H9 (cell line): Measurements from ENCODE around the gene PHOX2A. TPM values are rescaled to one million over a fixed set of nuclear protein-coding genes. Genes with fewer than 3 reads are reported as not detected.
A peak's percentile ranks its signal among the peaks of the same experiment; 100 is the strongest.

Experiments
- DNase-seq: peaks from one replicate; pipeline ENCODE4 v3.0.0-alpha.2; 2017
- H2AFZ ChIP-seq: one replicate; pipeline ENCODE4 v1.6.1; 2013; ENCODE audit warnings: mild to moderate bottlenecking, low read length, control low read depth, moderate library complexity
- H2AK5ac ChIP-seq: 2 replicates; pipeline ENCODE4 v1.6.1; 2013; ENCODE audit warnings: low read length, control low read depth, mixed read lengths; ENCODE audit not compliant: insufficient read length
- H2BK120ac ChIP-seq: one replicate; pipeline ENCODE4 v1.6.1; 2013; ENCODE audit warnings: low read depth, mild to moderate bottlenecking, low read length, control low read depth, inconsistent platforms; ENCODE audit not compliant: poor library complexity, severe bottlenecking
- H2BK12ac ChIP-seq: 2 replicates; pipeline ENCODE4 v1.6.1; 2013; ENCODE audit warnings: low read length, control low read depth, mixed read lengths, low read depth; ENCODE audit not compliant: insufficient read length
- H2BK15ac ChIP-seq: 2 replicates; pipeline ENCODE4 v1.6.1; 2013; ENCODE audit warnings: low read depth, low read length, control low read depth
- H2BK20ac ChIP-seq: one replicate; pipeline ENCODE4 v1.6.1; 2013; ENCODE audit warnings: low read depth, mild to moderate bottlenecking, low read length, control low read depth, inconsistent platforms; ENCODE audit not compliant: poor library complexity, severe bottlenecking
- H2BK5ac ChIP-seq: 2 replicates; pipeline ENCODE4 v1.6.1; 2013; ENCODE audit warnings: low read length, control low read depth, mixed read lengths; ENCODE audit not compliant: insufficient read length
- H3K14ac ChIP-seq: 2 replicates; pipeline ENCODE4 v1.6.1; 2013; ENCODE audit warnings: low read length, control low read depth; ENCODE audit not compliant: insufficient read depth
- H3K18ac ChIP-seq: 2 replicates; pipeline ENCODE4 v1.6.1; 2013; ENCODE audit warnings: low read depth, mild to moderate bottlenecking, mixed read lengths, low read length, control low read depth; ENCODE audit not compliant: insufficient read length
- H3K23ac ChIP-seq: 2 replicates; pipeline ENCODE4 v1.6.1; 2013; ENCODE audit warnings: low read length, control low read depth, mixed read lengths, low read depth; ENCODE audit not compliant: insufficient read length
- H3K23me2 ChIP-seq: 2 replicates; pipeline ENCODE4 v1.6.1; 2013; ENCODE audit warnings: low read depth, mild to moderate bottlenecking, mixed read lengths, low read length, control low read depth; ENCODE audit not compliant: insufficient read length, poor library complexity, severe bottlenecking
- H3K27ac ChIP-seq: 2 replicates; pipeline ENCODE4 v1.5.1; 2013; ENCODE audit warnings: low read length, control low read depth, mixed read lengths, low read depth; ENCODE audit not compliant: insufficient read length
- H3K27me3 ChIP-seq: 2 replicates; pipeline ENCODE4 v1.6.1; 2013; ENCODE audit warnings: low read length, control low read depth, inconsistent platforms; ENCODE audit not compliant: insufficient read depth
- H3K4ac ChIP-seq: 2 replicates; pipeline ENCODE4 v1.6.1; 2013; ENCODE audit warnings: low read depth, mild to moderate bottlenecking, control low read depth, inconsistent platforms, low read length, moderate library complexity
- H3K4me1 ChIP-seq: 2 replicates; pipeline ENCODE4 v1.6.1; 2013; ENCODE audit warnings: low read length, control low read depth, inconsistent platforms; ENCODE audit not compliant: insufficient read depth
- H3K4me2 ChIP-seq: 2 replicates; pipeline ENCODE4 v1.6.1; 2013; ENCODE audit warnings: low read length, control low read depth, mixed read lengths; ENCODE audit not compliant: insufficient read length, insufficient read depth
- H3K56ac ChIP-seq: 2 replicates; pipeline ENCODE4 v1.6.1; 2013; ENCODE audit warnings: low read depth, mild to moderate bottlenecking, mixed read lengths, low read length, control low read depth; ENCODE audit not compliant: insufficient read length
- H3K79me1 ChIP-seq: 2 replicates; pipeline ENCODE4 v1.6.1; 2013; ENCODE audit warnings: low read depth, mild to moderate bottlenecking, moderate library complexity, low read length, control low read depth, inconsistent platforms; ENCODE audit not compliant: insufficient read depth, poor library complexity, severe bottlenecking
- H3K79me2 ChIP-seq: 2 replicates; pipeline ENCODE4 v1.6.1; 2013; ENCODE audit warnings: low read length, control low read depth, inconsistent platforms; ENCODE audit not compliant: insufficient read depth
- H3K9ac ChIP-seq: 2 replicates; pipeline ENCODE4 v1.6.1; 2013; ENCODE audit warnings: low read length, control low read depth, mixed read lengths; ENCODE audit not compliant: insufficient read length; ENCODE audit errors: extremely low read depth
- H3K9me3 ChIP-seq: one replicate; pipeline ENCODE4 v1.6.1; 2013; ENCODE audit warnings: low read depth, low read length, inconsistent platforms; ENCODE audit not compliant: control insufficient read depth
- H3T11ph ChIP-seq: one replicate; pipeline ENCODE4 v1.6.1; 2013; ENCODE audit warnings: mild to moderate bottlenecking, low read length, control low read depth, inconsistent platforms
- H4K20me1 ChIP-seq: one replicate; pipeline ENCODE4 v1.6.1; 2013; ENCODE audit not compliant: control insufficient read depth, insufficient read length, insufficient read depth
- H4K5ac ChIP-seq: 2 replicates; pipeline ENCODE4 v1.6.1; 2013; ENCODE audit warnings: low read depth, mild to moderate bottlenecking, mixed read lengths, low read length, control low read depth; ENCODE audit not compliant: insufficient read length
- H4K8ac ChIP-seq: replicated peaks from 2 replicates; pipeline ENCODE4 v1.6.1; 2013; ENCODE audit warnings: low read length, control low read depth, mixed read lengths, low read depth; ENCODE audit not compliant: insufficient read length
- H4K91ac ChIP-seq: 2 replicates; pipeline ENCODE4 v1.6.1; 2013; ENCODE audit warnings: low read depth, mild to moderate bottlenecking, moderate library complexity, mixed read lengths, low read length, control low read depth; ENCODE audit not compliant: insufficient read length
- H3K27ac Mint-ChIP-seq, 3 experiments: 2 replicates in 2 of 3; 3 replicates in 1 of 3; pipeline ENCODE4 v1.8.0; 2020 to 2021; ENCODE audit warnings: mixed read lengths in 3 of 3, mild to moderate bottlenecking in 1 of 3, moderate library complexity in 1 of 3
- H3K27me3 Mint-ChIP-seq: 2 replicates; pipeline ENCODE4 v1.8.0; 2021; ENCODE audit warnings: low read depth, mild to moderate bottlenecking, moderate library complexity, mixed read lengths
- H3K36me3 Mint-ChIP-seq, 3 experiments: 2 replicates in 2 of 3; 3 replicates in 1 of 3; pipeline ENCODE4 v1.8.0; 2020 to 2021; ENCODE audit warnings: low read depth in 3 of 3, mixed read lengths in 3 of 3; ENCODE audit not compliant: insufficient read depth in 1 of 3
- H3K4me1 Mint-ChIP-seq, 2 experiments: 2 replicates each; pipeline ENCODE4 v1.8.0; 2020; ENCODE audit warnings: mixed read lengths in 2 of 2
- H3K4me3 Mint-ChIP-seq, 2 experiments: 2 replicates in 1 of 2; 3 replicates in 1 of 2; pipeline ENCODE4 v1.8.0; 2020 to 2021; ENCODE audit warnings: mild to moderate bottlenecking in 2 of 2, mixed read lengths in 2 of 2, moderate library complexity in 1 of 2
- H3K9me3 Mint-ChIP-seq, 2 experiments: 2 replicates in 1 of 2; 3 replicates in 1 of 2; pipeline ENCODE4 v1.8.0; 2020; ENCODE audit warnings: mild to moderate bottlenecking in 2 of 2, mixed read lengths in 2 of 2, moderate library complexity in 1 of 2
- CTCF ChIP-seq: fragments of 200-600 bp; sonication (generic); conservative IDR thresholded peaks from 3 replicates; pipeline ENCODE4 v1.8.0; 2021; ENCODE audit warnings: antibody characterized with exemption, mild to moderate bottlenecking
- WGBS: extraction: QIAGEN DNeasy Blood & Tissue Kit; methylation state at CpG from one replicate; pipeline ENCODE4 v1.1.7; 2013; ENCODE audit warnings: missing lambda C conversion rate, low lambda C conversion rate, mixed read lengths; ENCODE audit not compliant: insufficient read length; ENCODE audit errors: extremely low coverage; 5-methylcytosine and 5-hydroxymethylcytosine counted together
- total RNA-seq: library from RNA; stranded (reverse); gene quantifications from 2 replicates; pipeline ENCODE4 v1.2.1, GENCODE V29; 2021

The PHOX2A gene
- total RNA-seq, 1 experiment from 2014 or later, result 1.4 TPM

GRCh38 chr11:72220696-72221363, 23.1 kb downstream of the PHOX2A start:
- no peak overlapping the region for H2BK20ac ChIP-seq
- H2AK5ac ChIP-seq, result no peak overlapping the region
- no peak overlapping the region for H2BK5ac ChIP-seq
- no CpG with 5 or more reads among the region's 10 CpGs for WGBS
- TF ChIP-seq CTCF, result no peak
- Mint-ChIP-seq H3K27me3 (peaks cover 33% of the 10 kb centered on the region), H3K36me3 (peaks cover 0 to 5% (median 0%) of the 10 kb centered on the region in 3 experiments; a peak in 1 of 7 replicates), H3K9me3 (no peaks in the 10 kb centered on the region), H3K27ac (no peak overlapping the region; a peak in 1 of 7 replicates), H3K4me1 (peaks cover 26 to 34% of the 10 kb centered on the region in 2 experiments), H3K4me3 (peak overlapping the region in 1 of 2 experiments; percentile 36; a peak in 1 of 5 replicates)
- peaks cover 2% of the 10 kb centered on the region; the same call in 1 of the 2 replicates for H3K4me1 ChIP-seq
- no peak overlapping the region for H3K14ac ChIP-seq
- no peak overlapping the region for H3K18ac ChIP-seq
- no peak overlapping the region for H2BK12ac ChIP-seq
- no peak overlapping the region for H3K23ac ChIP-seq
- DNase-seq, result peak; percentile 19
- H4K8ac ChIP-seq, result no peak overlapping the region
- no peak overlapping the region for H3K4me2 ChIP-seq
- peaks cover 3% of the 10 kb centered on the region for H3K79me1 ChIP-seq
- no peak overlapping the region for H2AFZ ChIP-seq
- no peak overlapping the region for H4K5ac ChIP-seq
- H3K9ac ChIP-seq, result no peak overlapping the region
- H3K27me3 ChIP-seq, result no peaks in the 10 kb centered on the region
- H3K79me2 ChIP-seq, result peaks cover 2% of the 10 kb centered on the region; the same call in 1 of the 2 replicates
- H3K56ac ChIP-seq, result no peak overlapping the region
- peaks cover 16% of the 10 kb centered on the region for H3K23me2 ChIP-seq
- H3T11ph ChIP-seq, result no peak overlapping the region
- no peak overlapping the region for H2BK15ac ChIP-seq
- no peaks in the 10 kb centered on the region for H4K20me1 ChIP-seq
- no peak overlapping the region for H3K27ac ChIP-seq
- H4K91ac ChIP-seq, result no peak overlapping the region
- no peak overlapping the region for H3K4ac ChIP-seq
- H3K9me3 ChIP-seq, result no peaks in the 10 kb centered on the region
- no peak overlapping the region for H2BK120ac ChIP-seq
